DOHH2 (cell line): ENCODE data around the gene HLA-F.

Source experiments
- H3F3A ChIP-seq: fragments of 200-600 bp; sonication (generic), shearing (Covaris generic); 2 replicates; pipeline ENCODE4 v1.6.0; 2016; ENCODE audit warnings: antibody characterized with exemption, mild to moderate bottlenecking; ENCODE audit not compliant: control insufficient read depth, insufficient read depth
- H3K27ac ChIP-seq: fragments of 200-600 bp; sonication (generic); 2 replicates; pipeline ENCODE4 v1.5.1; 2014; ENCODE audit warnings: low read depth, mild to moderate bottlenecking, low read length, moderate library complexity
- H3K27me3 ChIP-seq: fragments of 200-600 bp; sonication (generic); 2 replicates; pipeline ENCODE4 v1.6.1; 2014; ENCODE audit warnings: mild to moderate bottlenecking, low read length, mixed read lengths; ENCODE audit not compliant: control insufficient read depth
- H3K36me3 ChIP-seq: fragments of 200-600 bp; sonication (generic); 2 replicates; pipeline ENCODE4 v1.6.1; 2014; ENCODE audit warnings: mild to moderate bottlenecking, low read length, moderate library complexity, mixed read lengths; ENCODE audit not compliant: control insufficient read depth
- H3K4me1 ChIP-seq: fragments of 200-600 bp; sonication (generic); 2 replicates; pipeline ENCODE4 v1.6.1; 2014; ENCODE audit warnings: mild to moderate bottlenecking, low read length, mixed read lengths; ENCODE audit not compliant: control insufficient read depth
- H3K4me2 ChIP-seq: fragments of 200-600 bp; sonication (generic); 2 replicates; pipeline ENCODE4 v1.6.0; 2014; ENCODE audit warnings: mild to moderate bottlenecking, low read length, moderate library complexity
- H3K4me3 ChIP-seq: fragments of 200-600 bp; sonication (generic); 2 replicates; pipeline ENCODE4 v1.5.1; 2014; ENCODE audit warnings: mild to moderate bottlenecking, low read length, mixed read lengths
- H3K79me2 ChIP-seq: fragments of 200-600 bp; sonication (generic); 2 replicates; pipeline ENCODE4 v1.6.1; 2014; ENCODE audit warnings: mild to moderate bottlenecking, low read length, mixed read lengths; ENCODE audit not compliant: control insufficient read depth
- H3K9me2 ChIP-seq: fragments of 200-600 bp; sonication (generic); replicated peaks from 2 replicates; pipeline ENCODE4 v1.6.1; 2014; ENCODE audit warnings: mild to moderate bottlenecking, low read length, mixed read lengths; ENCODE audit not compliant: control insufficient read depth
- H3K9me3 ChIP-seq: fragments of 200-600 bp; sonication (generic); 2 replicates; pipeline ENCODE4 v1.6.1; 2014; ENCODE audit warnings: antibody characterized with exemption, low read length, mixed read lengths; ENCODE audit not compliant: control insufficient read depth, insufficient read depth
- H4K20me1 ChIP-seq: fragments of 200-600 bp; sonication (generic); 2 replicates; pipeline ENCODE4 v1.6.0; 2014; ENCODE audit warnings: low read depth, mild to moderate bottlenecking, antibody characterized with exemption, low read length, moderate library complexity; ENCODE audit not compliant: control insufficient read depth, insufficient read depth
- CTCF ChIP-seq: fragments of 200-600 bp; sonication (generic); IDR thresholded peaks from one replicate; pipeline ENCODE4 v1.5.1; 2014; ENCODE audit warnings: antibody characterized with exemption, mild to moderate bottlenecking, low read depth, low read length; ENCODE audit not compliant: poor library complexity, severe bottlenecking
- EZH2phosphoT487 ChIP-seq: fragments of 200-600 bp; sonication (generic); IDR thresholded peaks from 2 replicates; pipeline ENCODE4 v1.6.1; 2017; ENCODE audit warnings: borderline replicate concordance, mild to moderate bottlenecking, antibody characterized with exemption, low read length, moderate library complexity, mixed read lengths

Gene HLA-F

GRCh38 chr6:29731281-29731680 lies 8.0 kb downstream of the HLA-F start:
- Histone ChIP-seq H3K36me3 (no peaks in the 10 kb centered on the region), H4K20me1 (no peaks in the 10 kb centered on the region), H3K79me2 (no peaks in the 10 kb centered on the region), H3K27ac (no peak overlapping the region), H3K4me1 (no peaks in the 10 kb centered on the region), H3K9me2 (no peaks in the 10 kb centered on the region), H3K9me3 (no peaks in the 10 kb centered on the region), H3K27me3 (no peaks in the 10 kb centered on the region), H3F3A (no peaks in the 10 kb centered on the region), H3K4me3 (no peak overlapping the region), H3K4me2 (no peak overlapping the region)
- TF ChIP-seq CTCF (no peak), EZH2phosphoT487 (no peak)

- Histone ChIP-seq H3K36me3 (no peaks in the 10 kb centered on the region), H3K79me2 (no peaks in the 10 kb centered on the region), H3K27ac (no peak overlapping the region), H3F3A (no peaks in the 10 kb centered on the region), H4K20me1 (no peaks in the 10 kb centered on the region), H3K9me3 (no peaks in the 10 kb centered on the region), H3K9me2 (no peaks in the 10 kb centered on the region), H3K4me3 (no peak overlapping the region), H3K27me3 (no peaks in the 10 kb centered on the region), H3K4me1 (no peaks in the 10 kb centered on the region), H3K4me2 (no peak overlapping the region)
- TF ChIP-seq CTCF (no peak), EZH2phosphoT487 (no peak)
Measured at GRCh38 chr6:29733057-29733456, 9.8 kb downstream of the HLA-F start.

DNA sequence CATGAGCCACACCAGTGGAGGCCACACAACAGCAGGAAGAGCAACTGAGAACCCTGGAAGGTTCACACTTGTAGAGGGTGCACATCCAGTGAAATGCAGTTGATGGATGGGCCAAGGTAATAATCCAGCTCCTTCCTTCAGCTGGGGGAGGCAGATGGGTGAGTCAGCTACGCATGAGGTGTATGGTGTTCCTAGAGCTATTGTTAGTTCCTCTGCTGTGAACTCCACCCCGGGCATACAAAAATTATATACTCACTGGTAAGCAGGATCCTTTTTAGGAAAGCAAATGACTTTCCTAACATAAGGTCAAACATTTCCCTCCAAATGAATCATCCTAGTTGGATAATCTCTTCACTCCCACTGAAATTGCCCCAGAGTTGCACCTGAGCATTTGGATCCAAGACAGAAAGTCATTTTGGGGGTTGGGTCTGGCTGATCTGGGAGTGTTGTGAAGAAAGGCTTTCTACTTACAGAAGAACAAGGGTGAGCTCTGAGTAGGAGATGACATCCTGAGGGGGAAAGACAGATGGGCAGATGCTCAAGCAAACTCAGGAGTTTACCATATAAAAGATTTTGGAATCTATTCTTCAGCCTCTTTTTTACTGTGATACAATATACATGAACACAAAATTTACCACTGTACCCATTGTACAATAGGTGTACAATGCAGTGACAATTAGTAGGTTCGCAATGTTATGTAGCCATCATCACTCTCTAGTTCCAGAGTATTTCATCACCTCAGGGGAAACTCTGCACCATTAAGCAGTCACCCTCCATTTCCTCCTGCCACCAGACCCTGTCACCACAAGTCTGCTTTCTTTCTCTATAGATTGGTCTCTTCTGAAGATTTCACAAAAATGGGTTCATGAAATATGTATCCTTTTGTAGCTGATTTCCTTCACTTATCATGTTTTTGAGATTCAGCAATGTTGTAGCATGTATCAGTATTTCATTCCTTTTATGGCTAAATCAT lies 11.1 kb downstream of the HLA-F start:
- no peaks in the 10 kb centered on the region for H4K20me1 ChIP-seq
- H3K9me2 ChIP-seq = no peaks in the 10 kb centered on the region
- H3K27me3 ChIP-seq = no peaks in the 10 kb centered on the region
- no peak overlapping the region for H3K27ac ChIP-seq
- no peak for TF ChIP-seq CTCF
- no peaks in the 10 kb centered on the region for H3K9me3 ChIP-seq
- H3F3A ChIP-seq = no peaks in the 10 kb centered on the region
- H3K4me3 ChIP-seq = no peak overlapping the region
- no peaks in the 10 kb centered on the region for H3K36me3 ChIP-seq
- H3K4me1 ChIP-seq = no peaks in the 10 kb centered on the region
- H3K4me2 ChIP-seq = no peak overlapping the region
- H3K79me2 ChIP-seq = no peaks in the 10 kb centered on the region
